ENCODE data around the gene RARS1. TPM values are rescaled to one million over a fixed set of nuclear protein-coding genes. Genes with fewer than 3 reads are reported as not detected.

RARS1 gene
- total RNA-seq, 1 donor from 2014 or later: 56.6 TPM

- intact Hi-C loops (cut with DNase I): no loop called here
- no peak for ATAC-seq
- H3K4me3 ChIP-seq: no peak overlapping the region
- no peaks in the 10 kb centered on the region for H3K4me1 ChIP-seq
- H3K9me3 ChIP-seq: peaks cover 8% of the 10 kb centered on the region
- no peak overlapping the region for H3K27ac ChIP-seq
- no peaks in the 10 kb centered on the region for H3K27me3 ChIP-seq
- TF ChIP-seq CTCF (IDR thresholded peaks at IDR 0.05): no peak
- no peak for DNase-seq
- peaks cover 97% of the 10 kb centered on the region for H3K36me3 ChIP-seq
Observed at GRCh38 chr5:168513861-168514428, 27.7 kb downstream of the RARS1 start.

GRCh38 chr5:168525856-168526255, 39.6 kb downstream of the RARS1 start:
- Histone ChIP-seq H3K4me3 (no peak overlapping the region), H3K9me3 (no peaks in the 10 kb centered on the region), H3K4me1 (no peaks in the 10 kb centered on the region), H3K36me3 (no peaks in the 10 kb centered on the region), H3K27ac (no peak overlapping the region), H3K27me3 (peaks cover 21% of the 10 kb centered on the region)
- intact Hi-C loops (cut with DNase I): no loop called here
- TF ChIP-seq CTCF (IDR thresholded peaks at IDR 0.05): no peak
- ATAC-seq (no peak), DNase-seq (no peak)

GRCh38 chr5:168527756-168528295, 41.6 kb downstream of the RARS1 start:
- intact Hi-C loops (cut with DNase I): no loop called here
- Histone ChIP-seq H3K36me3 (no peaks in the 10 kb centered on the region), H3K4me3 (no peak overlapping the region), H3K27ac (no peak overlapping the region), H3K4me1 (no peaks in the 10 kb centered on the region), H3K9me3 (no peaks in the 10 kb centered on the region), H3K27me3 (peaks cover 41% of the 10 kb centered on the region)
- ATAC-seq (no peak), DNase-seq (no peak)
- no peak for TF ChIP-seq CTCF (IDR thresholded peaks at IDR 0.05)

- intact Hi-C loops (cut with DNase I): no loop called here
- ATAC-seq (peak; percentile 23), DNase-seq (no peak)
- peak within 1 kb of the TSS; percentile 22 for H3K4me3 ChIP-seq
- no peaks in the 10 kb centered on the region for H3K36me3 ChIP-seq
- H3K9me3 ChIP-seq: no peaks in the 10 kb centered on the region
- peaks cover 46% of the 10 kb centered on the region for H3K27me3 ChIP-seq
- TF ChIP-seq CTCF (IDR thresholded peaks at IDR 0.05): no peak
- H3K4me1 ChIP-seq: no peaks in the 10 kb centered on the region
- no peak within 1 kb of the TSS for H3K27ac ChIP-seq
Observed at GRCh38 chr5:168528521-168529373, 42.5 kb downstream of the RARS1 start, which contains the start of gene FBLL1. FBLL1 (plus strand) TSS chr5:168529305; CDS start chr5:168529505, 200 bp downstream.

- Histone ChIP-seq H3K9me3 (no peaks in the 10 kb centered on the region), H3K27ac (no peak overlapping the region), H3K36me3 (no peaks in the 10 kb centered on the region), H3K27me3 (peaks cover 46% of the 10 kb centered on the region), H3K4me1 (no peaks in the 10 kb centered on the region), H3K4me3 (peak overlapping the region; percentile 22)
- no peak for TF ChIP-seq CTCF (IDR thresholded peaks at IDR 0.05)
- intact Hi-C loops (cut with DNase I): no loop called here
- ATAC-seq (no peak), DNase-seq (no peak)
Observed at GRCh38 chr5:168529374-168530234, 43.3 kb downstream of the RARS1 start.

Data from upper lobe of right lung (tissue), 1 donor.